SK-N-SH (cell line): ENCODE measurements around the gene IDI2. TPM values are rescaled to one million over a fixed set of nuclear protein-coding genes. Genes with fewer than 3 reads are reported as not detected.

Experiments
- CTCF ChIA-PET: fragments of 300-600, 350-600 bp; formaldehyde crosslinking; extraction: SDS; loops from one replicate; lab custom pipeline; 2021; lab: Yijun Ruan, JAX
- POLR2A ChIA-PET: fragments of 350-600 bp; sonication (Branson Sonifier 250); formaldehyde crosslinking; extraction: SDS; loops from one replicate; lab custom pipeline; 2020; ENCODE audit warnings: antibody characterized with exemption, inconsistent platforms; lab: Yijun Ruan, JAX
- DNase-seq: peaks from one replicate; pipeline ENCODE4 v3.0.0; 2012
- H2AFZ ChIP-seq: fragments of 200-600 bp; sonication (generic); 2 replicates; pipeline ENCODE4 v1.8.1; 2016; ENCODE audit warnings: antibody characterized with exemption, mild to moderate bottlenecking, low read depth
- H3F3A ChIP-seq: fragments of 200-600 bp; sonication (generic); replicated peaks from 2 replicates; pipeline ENCODE3; 2016; ENCODE audit warnings: antibody characterized with exemption, mild to moderate bottlenecking; ENCODE audit not compliant: insufficient read depth
- H3K27ac ChIP-seq, 2 experiments: fragments of 200-500 bp in 1 of 2; fragments of 200-600 bp in 1 of 2; sonication (Bioruptor generic) in 1 of 2; sonication (generic), shearing (Covaris generic) in 1 of 2; 2 replicates each; pipeline versions ENCODE4 v1.5.1 to v1.6.1; 2014 to 2016; ENCODE audit warnings: low read depth in 2 of 2, inconsistent platforms in 1 of 2, low read length in 1 of 2, mild to moderate bottlenecking in 1 of 2, mixed read lengths in 1 of 2
- H3K27me3 ChIP-seq: fragments of 200-600 bp; sonication (generic), shearing (Covaris generic); 2 replicates; pipeline ENCODE4 v1.6.1; 2016; ENCODE audit warnings: mixed run types; ENCODE audit not compliant: insufficient read depth
- H3K36me3 ChIP-seq, 2 experiments: fragments of 200-500 bp in 1 of 2; fragments of 200-600 bp in 1 of 2; sonication (Bioruptor generic) in 1 of 2; sonication (generic) in 1 of 2; replicated peaks in 1 of 2; 2 replicates each; pipeline versions ENCODE3 to v1.5.1; 2014 to 2016; ENCODE audit warnings: low read length in 1 of 2, mild to moderate bottlenecking in 1 of 2; ENCODE audit not compliant: insufficient read depth in 2 of 2, control insufficient read depth in 1 of 2
- H3K4me1 ChIP-seq, 2 experiments: fragments of 200-500 bp in 1 of 2; fragments of 200-600 bp in 1 of 2; sonication (Bioruptor generic) in 1 of 2; sonication (generic), shearing (Covaris generic) in 1 of 2; 2 replicates each; pipeline versions ENCODE4 v1.5.1 to v1.6.1; 2014 to 2016; ENCODE audit warnings: low read depth in 1 of 2, low read length in 1 of 2, mixed run types in 1 of 2; ENCODE audit not compliant: insufficient read depth in 2 of 2, control insufficient read depth in 1 of 2
- H3K4me2 ChIP-seq: fragments of 200-600 bp; sonication (generic), shearing (Covaris generic); 2 replicates; pipeline ENCODE4 v1.6.1; 2017; ENCODE audit warnings: mixed run types
- H3K4me3 ChIP-seq, 2 experiments: fragments of 200-500 bp in 1 of 2; fragments of 200-600 bp in 1 of 2; sonication (Bioruptor generic) in 1 of 2; sonication (generic), shearing (Covaris generic) in 1 of 2; 2 replicates each; pipeline versions ENCODE4 v1.5.1 to v1.8.1; 2014 to 2016; ENCODE audit warnings: low read depth in 2 of 2, inconsistent platforms in 1 of 2, low read length in 1 of 2, mild to moderate bottlenecking in 1 of 2, mixed read lengths in 1 of 2, moderate library complexity in 1 of 2
- H3K79me2 ChIP-seq: fragments of 200-600 bp; sonication (generic); 2 replicates; pipeline ENCODE4 v1.8.1; 2017; ENCODE audit warnings: mild to moderate bottlenecking; ENCODE audit not compliant: insufficient read depth
- H3K9ac ChIP-seq: fragments of 200-600 bp; sonication (generic); 2 replicates; pipeline ENCODE4 v1.6.1; 2017; ENCODE audit warnings: mixed run types
- H3K9me2 ChIP-seq: fragments of 200-600 bp; sonication (generic); 2 replicates; pipeline ENCODE4 v1.6.1; 2017; ENCODE audit warnings: mixed run types
- H3K9me3 ChIP-seq: fragments of 200-600 bp; sonication (generic); 2 replicates; pipeline ENCODE4 v1.6.1; 2017; ENCODE audit warnings: mixed run types, mild to moderate bottlenecking, moderate library complexity
- H4K20me1 ChIP-seq: fragments of 200-600 bp; sonication (generic); 2 replicates; pipeline ENCODE4 v1.6.1; 2017; ENCODE audit warnings: mild to moderate bottlenecking, mixed run types; ENCODE audit not compliant: insufficient read depth
- CTCF ChIP-seq: fragments of 200-600 bp; sonication (generic); IDR thresholded peaks from 2 replicates; pipeline ENCODE4 v1.6.1; 2017; ENCODE audit warnings: antibody characterized with exemption, mild to moderate bottlenecking, moderate library complexity
- EZH2phosphoT487 ChIP-seq: fragments of 200-600 bp; sonication (generic); IDR thresholded peaks from 2 replicates; pipeline ENCODE4 v1.6.1; 2017; ENCODE audit warnings: low read depth, mixed run types, mild to moderate bottlenecking, antibody characterized with exemption, moderate library complexity, borderline replicate concordance
- FOSL2 ChIP-seq: IDR thresholded peaks from 2 replicates; pipeline ENCODE4 v1.4.0; 2012; ENCODE audit warnings: low read depth, mild to moderate bottlenecking, moderate library complexity, borderline replicate concordance
- GATA2 ChIP-seq: sonication (generic); formaldehyde crosslinking; IDR thresholded peaks from 2 replicates; pipeline ENCODE4 v1.5.0; 2020; ENCODE audit warnings: mild to moderate bottlenecking, missing genetic modification reagents
- IRF3 ChIP-seq: fragments of 150-350 bp; IDR thresholded peaks from 2 replicates; pipeline ENCODE4 v1.6.1; 2016; ENCODE audit warnings: mild to moderate bottlenecking, low read depth, low read length
- MAX ChIP-seq: IDR thresholded peaks from 2 replicates; pipeline ENCODE4 v1.4.0; 2012; ENCODE audit warnings: low read depth
- NRF1 ChIP-seq: IDR thresholded peaks from 2 replicates; pipeline ENCODE4 v1.6.1; 2012; ENCODE audit warnings: low read depth, mild to moderate bottlenecking, low read length
- POLR2AphosphoS5 ChIP-seq: IDR thresholded peaks from 2 replicates; pipeline ENCODE4 v1.6.1; 2012; ENCODE audit warnings: low read depth, low read length
- RAD21 ChIP-seq: IDR thresholded peaks from 2 replicates; pipeline ENCODE4 v1.6.1; 2012; ENCODE audit warnings: mild to moderate bottlenecking, low read length
- RCOR1 ChIP-seq: fragments of 150-350 bp; IDR thresholded peaks from 2 replicates; pipeline ENCODE4 v1.6.1; 2017; ENCODE audit warnings: antibody characterized with exemption, low read length
- SIN3A ChIP-seq: IDR thresholded peaks from 2 replicates; pipeline ENCODE4 v1.6.1; 2012; ENCODE audit warnings: low read depth, mild to moderate bottlenecking, low read length, moderate library complexity, borderline replicate concordance
- TAF1 ChIP-seq: IDR thresholded peaks from 2 replicates; pipeline ENCODE4 v1.6.1; 2012; ENCODE audit warnings: low read depth, mild to moderate bottlenecking, low read length, moderate library complexity, borderline replicate concordance
- USF1 ChIP-seq: IDR thresholded peaks from 2 replicates; pipeline ENCODE4 v1.4.0; 2012; ENCODE audit warnings: low read depth, borderline replicate concordance
- USF2 ChIP-seq: fragments of 150-350 bp; IDR thresholded peaks from 2 replicates; pipeline ENCODE4 v1.6.1; 2017; ENCODE audit warnings: antibody characterized with exemption, low read length, low read depth, borderline replicate concordance
- ZBTB33 ChIP-seq: IDR thresholded peaks from 2 replicates; pipeline ENCODE4 v1.4.0; 2012; ENCODE audit warnings: low read depth, borderline replicate concordance
- WGBS: methylation state at CpG from one replicate; pipeline ENCODE4 v1.1.6; 2017; ENCODE audit warnings: low lambda C conversion rate; 5-methylcytosine and 5-hydroxymethylcytosine counted together
- polyA plus RNA-seq, 3 experiments: library from polyadenylated mRNA; depleted of rRNA; stranded (reverse); fragments of >200 nt; gene quantifications; 2 replicates each; pipeline ENCODE4 v1.2.3, GENCODE V29; 2012

The IDI2 gene
- polyA plus RNA-seq, 1 of the 3 experiments (the other 2 are of a cell fraction), result not detected

- ChIA-PET CTCF (interaction anchor here (0.9 to 1.1 kb wide), 2 partner anchors 10 to 16 kb away, joined by 3 read pairs; no protein-coding TSS in a partner anchor), POLR2A (no interaction called here)
- TF ChIP-seq IRF3 (no peak), RAD21 (no peak; the same call in 1 of the 2 replicates), USF2 (no peak), CTCF (no peak), NRF1 (no peak), RCOR1 (no peak), ZBTB33 (no peak), POLR2AphosphoS5 (no peak; the same call in 1 of the 2 replicates), GATA2 (no peak), SIN3A (no peak), USF1 (no peak), TAF1 (no peak), FOSL2 (no peak), EZH2phosphoT487 (no peak), MAX (no peak)
- no peaks in the 10 kb centered on the region for H3K36me3 ChIP-seq
- no peaks in the 10 kb centered on the region for H3K9me3 ChIP-seq
- 0 out of 2 replicates have a peak overlapping the region, but pooled peaks have one; percentile 22 for H2AFZ ChIP-seq
- H3K9me2 ChIP-seq, result no peaks in the 10 kb centered on the region
- no peaks in the 10 kb centered on the region for H3K27me3 ChIP-seq
- no peak overlapping the region for H3K4me3 ChIP-seq
- no peak overlapping the region for H3K4me2 ChIP-seq
- H3K79me2 ChIP-seq, result no peaks in the 10 kb centered on the region
- DNase-seq, result peak; percentile 57
- WGBS, result 70% methylated on average over 4 of the region's 4 CpGs
- H3K27ac ChIP-seq, result peak overlapping the region in 1 of 2 experiments; percentile 92; a peak in 2 of 4 replicates
- H3K9ac ChIP-seq, result no peak overlapping the region
- peaks cover 0 to 21% of the 10 kb centered on the region in 2 experiments; a peak in 3 of 4 replicates for H3K4me1 ChIP-seq
- H4K20me1 ChIP-seq, result no peaks in the 10 kb centered on the region
- no peaks in the 10 kb centered on the region for H3F3A ChIP-seq
These were observed 54.5 kb downstream of the IDI2 start for GRCh38 chr10:971150-971542.
